Epithelial cell of proximal tubule (primary cell): ENCODE measurements around the gene SBK2. TPM values are rescaled to one million over a fixed set of nuclear protein-coding genes. Genes with fewer than 3 reads are reported as not detected.

ENCODE experiments used
- DNase-seq: peaks from one replicate; pipeline ENCODE4 v3.0.0-alpha.2; 2011; ENCODE audit warnings: low read depth
- H3K4me3 ChIP-seq: 2 replicates; pipeline ENCODE4 v1.5.1; 2011; ENCODE audit warnings: low read depth, mild to moderate bottlenecking, low read length
- total RNA-seq: library from RNA; depleted of rRNA; stranded (reverse); fragments of >200 nt; gene quantifications from 2 replicates; pipeline ENCODE4 v1.2.3, GENCODE V29; 2015
- TF ChIP-seq, protein P1 (sequence below): conservative IDR thresholded peaks from 2 replicates; pipeline ENCODE4 v1.5.1; 2012; ENCODE audit warnings: low read depth, mild to moderate bottlenecking, low read length

Gene SBK2
- total RNA-seq, 1 donor from 2014 or later = 2.9 TPM

DNA sequence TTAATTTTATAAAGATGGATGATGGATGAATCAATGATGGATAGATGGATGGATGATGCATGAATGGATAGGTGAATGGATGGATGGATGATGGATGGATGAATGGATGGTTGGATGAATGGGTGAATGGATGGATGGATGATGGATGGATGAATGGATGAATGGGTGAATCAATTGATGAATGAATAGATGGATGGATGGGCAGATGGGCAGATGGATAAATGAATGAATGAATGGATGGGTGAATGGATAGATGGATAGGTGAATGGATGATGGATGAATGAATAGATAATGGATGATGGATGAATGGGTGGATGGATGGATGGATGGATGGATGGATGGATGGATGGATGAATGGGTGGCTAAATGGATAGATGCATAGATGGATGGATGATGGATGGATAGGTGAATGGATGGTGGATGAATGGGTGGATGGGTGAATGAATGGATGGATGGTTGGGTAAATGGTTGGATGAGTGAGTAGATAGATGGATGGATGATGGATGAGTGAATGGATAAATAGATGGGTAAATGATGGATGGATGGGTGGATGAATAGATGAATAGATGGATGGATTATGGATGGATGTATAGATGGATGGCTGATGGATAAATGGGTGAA is 30.9 kb upstream of the SBK2 start:
- DNase-seq = no peak
- TF ChIP-seq, protein P1, sequence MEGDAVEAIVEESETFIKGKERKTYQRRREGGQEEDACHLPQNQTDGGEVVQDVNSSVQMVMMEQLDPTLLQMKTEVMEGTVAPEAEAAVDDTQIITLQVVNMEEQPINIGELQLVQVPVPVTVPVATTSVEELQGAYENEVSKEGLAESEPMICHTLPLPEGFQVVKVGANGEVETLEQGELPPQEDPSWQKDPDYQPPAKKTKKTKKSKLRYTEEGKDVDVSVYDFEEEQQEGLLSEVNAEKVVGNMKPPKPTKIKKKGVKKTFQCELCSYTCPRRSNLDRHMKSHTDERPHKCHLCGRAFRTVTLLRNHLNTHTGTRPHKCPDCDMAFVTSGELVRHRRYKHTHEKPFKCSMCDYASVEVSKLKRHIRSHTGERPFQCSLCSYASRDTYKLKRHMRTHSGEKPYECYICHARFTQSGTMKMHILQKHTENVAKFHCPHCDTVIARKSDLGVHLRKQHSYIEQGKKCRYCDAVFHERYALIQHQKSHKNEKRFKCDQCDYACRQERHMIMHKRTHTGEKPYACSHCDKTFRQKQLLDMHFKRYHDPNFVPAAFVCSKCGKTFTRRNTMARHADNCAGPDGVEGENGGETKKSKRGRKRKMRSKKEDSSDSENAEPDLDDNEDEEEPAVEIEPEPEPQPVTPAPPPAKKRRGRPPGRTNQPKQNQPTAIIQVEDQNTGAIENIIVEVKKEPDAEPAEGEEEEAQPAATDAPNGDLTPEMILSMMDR = no peak
- no peak overlapping the region for H3K4me3 ChIP-seq

DNA sequence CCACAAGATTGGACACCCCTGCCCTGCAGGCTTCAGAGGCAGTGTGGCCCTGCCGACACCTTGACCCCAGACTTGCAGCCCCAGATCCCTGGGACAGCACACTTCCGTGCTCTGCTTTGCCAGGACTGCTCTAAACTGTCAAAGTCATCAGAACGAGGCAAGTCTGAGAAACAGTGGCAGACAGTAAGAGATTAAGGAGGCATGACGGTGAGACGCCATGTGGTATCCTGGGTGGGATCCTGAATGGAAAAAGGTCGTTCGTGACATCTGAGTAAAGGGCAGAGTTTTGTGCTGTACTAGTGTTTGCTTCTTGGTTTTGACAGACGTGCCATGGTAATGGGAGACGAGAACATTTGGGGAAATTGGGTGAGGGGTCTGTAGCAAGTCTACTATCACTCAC is 29.9 kb upstream of the SBK2 start:
- TF ChIP-seq, protein P1 = no peak
- DNase-seq = no peak
- H3K4me3 ChIP-seq = no peak overlapping the region

DNA sequence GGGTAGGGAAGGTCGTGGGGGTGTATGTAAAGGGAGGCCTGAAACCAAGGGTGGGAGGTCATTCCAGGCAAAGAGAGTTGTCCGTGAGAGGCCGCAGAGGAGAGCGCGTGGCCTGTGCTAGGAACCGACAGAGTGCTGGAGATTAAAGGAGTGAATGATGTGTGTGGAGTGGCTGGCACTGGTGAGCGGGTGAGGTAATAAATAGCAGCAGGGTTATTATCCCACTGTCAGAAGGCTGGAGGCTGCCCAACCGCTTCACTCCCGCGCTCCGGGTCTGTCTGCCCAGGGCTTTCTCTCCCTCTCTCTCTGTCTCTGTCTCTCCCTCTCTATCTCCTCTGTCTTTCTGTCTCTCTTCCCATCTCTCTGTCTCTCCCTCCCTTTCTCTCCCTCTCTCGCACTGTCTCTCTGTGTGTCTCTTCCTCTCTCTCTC is 26.3 kb upstream of the SBK2 start:
- TF ChIP-seq, protein P1 = no peak
- H3K4me3 ChIP-seq = no peak overlapping the region
- no peak for DNase-seq

DNA sequence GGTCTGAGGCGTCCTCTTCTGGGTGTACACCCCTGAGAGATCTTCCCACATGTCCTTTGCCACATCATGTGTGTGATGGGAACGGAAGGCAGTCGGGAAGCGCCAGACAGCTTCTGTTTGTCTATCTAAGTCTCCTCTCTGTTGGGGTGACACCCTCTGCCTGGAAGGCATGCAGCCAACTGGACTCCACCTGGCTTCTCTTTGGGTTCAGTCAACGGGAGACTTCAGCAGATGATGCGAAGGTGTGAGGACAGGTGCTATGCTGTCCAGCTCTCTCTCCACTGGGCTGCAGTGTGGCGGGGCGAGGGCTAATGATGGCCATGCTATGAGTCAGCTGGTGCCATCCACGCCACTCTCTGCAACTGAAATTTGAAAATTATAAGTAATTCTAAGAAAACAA is 22.8 kb upstream of the SBK2 start:
- DNase-seq = no peak
- H3K4me3 ChIP-seq = no peak overlapping the region
- TF ChIP-seq, protein P1 = no peak

DNA sequence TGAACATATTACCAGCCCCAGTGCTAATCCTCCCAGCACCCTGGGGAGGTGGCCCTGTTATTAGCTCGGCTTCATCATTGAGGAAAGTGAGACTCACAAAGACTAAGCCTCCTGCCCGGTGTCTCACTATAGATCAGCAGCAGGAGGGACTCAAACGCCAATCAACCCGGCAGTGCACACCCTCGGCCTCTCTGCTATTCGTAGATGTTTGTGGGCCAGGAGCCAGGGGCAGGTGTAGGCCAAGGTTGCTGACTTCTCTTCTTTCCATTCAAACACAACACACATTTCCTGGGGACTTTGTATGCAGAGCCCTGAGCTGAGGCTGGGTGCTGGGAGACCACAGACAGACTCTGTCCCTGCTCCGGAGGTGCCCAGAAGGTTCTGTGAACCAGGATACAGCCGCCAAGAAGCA is 17.8 kb upstream of the SBK2 start:
- no peak for DNase-seq
- H3K4me3 ChIP-seq = no peak overlapping the region
- TF ChIP-seq, protein P1 = no peak

DNA sequence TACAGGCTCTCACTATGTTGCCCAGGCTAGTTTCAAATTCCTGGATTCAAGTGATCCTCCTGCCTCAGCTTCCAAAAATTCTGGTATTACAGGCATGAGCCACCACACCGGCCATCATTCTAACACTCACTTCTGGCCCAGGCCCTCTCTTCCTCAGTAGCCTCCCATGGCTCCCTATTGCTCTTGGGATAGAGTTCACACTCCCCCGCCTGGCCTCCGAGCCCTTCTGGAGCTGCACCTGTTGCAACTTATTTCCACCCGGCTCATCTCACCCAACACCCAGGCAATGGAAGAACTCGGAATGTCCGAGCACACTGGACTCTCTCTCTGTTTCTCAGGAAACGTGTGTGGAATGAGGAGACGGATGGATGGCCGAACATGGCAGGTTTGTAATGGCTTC is 17.4 kb upstream of the SBK2 start:
- DNase-seq = no peak
- H3K4me3 ChIP-seq = no peak overlapping the region
- TF ChIP-seq, protein P1 = no peak

DNA sequence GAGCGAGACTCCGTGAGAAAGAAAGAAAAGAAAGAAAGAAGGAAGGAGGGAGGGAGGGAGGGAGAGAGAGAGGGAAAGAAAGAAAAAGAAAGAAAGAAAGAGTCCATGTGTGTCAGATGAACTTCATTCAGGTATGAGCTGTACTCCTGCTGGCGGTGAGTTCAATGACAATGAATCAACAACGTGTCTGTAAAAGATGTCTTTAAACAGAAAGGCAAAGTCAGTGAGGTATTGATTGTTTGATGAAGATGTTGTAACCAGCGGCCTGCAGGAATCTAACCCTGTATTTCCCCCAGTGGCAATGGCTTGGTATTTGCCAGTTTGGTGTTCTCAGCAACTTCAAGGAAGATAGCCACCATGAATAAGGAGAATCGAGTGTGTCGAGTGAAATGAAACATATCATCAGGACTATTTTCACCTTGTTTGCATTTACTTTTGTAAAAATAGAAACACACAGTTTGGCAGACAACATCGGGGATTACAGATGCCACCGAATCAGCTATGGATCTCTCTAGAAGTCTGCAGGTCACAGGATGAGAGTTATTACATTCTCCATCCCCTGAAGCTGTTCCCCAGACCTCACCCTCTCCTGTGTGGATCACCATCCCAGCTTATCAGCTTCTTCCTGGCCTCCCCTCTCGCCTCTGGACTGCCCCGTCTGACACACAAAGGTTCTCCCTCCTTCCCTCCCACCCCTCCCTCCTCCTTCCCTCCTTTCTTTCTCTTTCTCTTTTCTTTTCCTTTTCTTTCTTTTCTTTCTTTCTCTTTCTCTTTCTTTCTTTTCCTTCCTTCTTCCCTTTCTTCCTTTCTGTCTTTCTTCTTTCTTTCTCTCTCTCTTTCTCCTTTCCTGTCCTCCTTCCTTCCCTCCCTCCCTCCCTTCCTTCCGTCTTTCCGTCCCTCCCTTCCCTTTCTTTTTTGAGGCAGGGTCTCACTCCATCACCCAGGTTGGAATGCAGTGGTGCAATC is 16.6 kb upstream of the SBK2 start:
- H3K4me3 ChIP-seq = no peak overlapping the region
- TF ChIP-seq, protein P1 = no peak
- no peak for DNase-seq
